GM12878 (cell line): ENCODE data around the gene DUSP22. TPM values are rescaled to one million over a fixed set of nuclear protein-coding genes. Genes with fewer than 3 reads are reported as not detected.

Experiments used
- BRCA1 ChIP-seq: IDR thresholded peaks from 2 replicates; pipeline ENCODE4 v1.6.1; 2011; ENCODE audit warnings: low read depth, low read length, improper control_type of control experiment
- HDGF ChIP-seq: fragments of 450-650 bp; IDR thresholded peaks from 2 replicates; pipeline ENCODE4 v1.6.1; 2016; ENCODE audit warnings: antibody characterized with exemption
- MEF2B ChIP-seq: fragments of 450-650 bp; IDR thresholded peaks from 2 replicates; pipeline ENCODE4 v1.6.1; 2018; ENCODE audit warnings: mild to moderate bottlenecking, moderate library complexity; ENCODE audit not compliant: partially characterized antibody, poor library complexity, severe bottlenecking
- NBN ChIP-seq: fragments of 450-650 bp; IDR thresholded peaks from 2 replicates; pipeline ENCODE4 v1.6.1; 2016
- NR2F1 ChIP-seq: fragments of 450-650 bp; conservative IDR thresholded peaks from 2 replicates; pipeline ENCODE4 v1.6.1; 2017; ENCODE audit warnings: mild to moderate bottlenecking
- PAX5 ChIP-seq: IDR thresholded peaks from 2 replicates; pipeline ENCODE4 v1.6.1; 2011; ENCODE audit warnings: low read depth, low read length, borderline replicate concordance
- POU2F2 ChIP-seq: IDR thresholded peaks from 3 replicates; pipeline ENCODE4 v1.6.1; 2011; ENCODE audit warnings: low read depth, mild to moderate bottlenecking, low read length, borderline replicate concordance
- SMC3 ChIP-seq: IDR thresholded peaks from 2 replicates; pipeline ENCODE4 v1.6.1; 2011; ENCODE audit warnings: low read length, improper control_type of control experiment, borderline replicate concordance
- TAF1 ChIP-seq: IDR thresholded peaks from 2 replicates; pipeline ENCODE4 v1.6.1; 2011; ENCODE audit warnings: mild to moderate bottlenecking, low read depth, low read length, borderline replicate concordance
- TCF12 ChIP-seq: IDR thresholded peaks from 2 replicates; pipeline ENCODE4 v1.6.1; 2011; ENCODE audit warnings: low read depth, mild to moderate bottlenecking, low read length
- polyA plus RNA-seq, 11 experiments: library from polyadenylated mRNA; depleted of rRNA in 4 of 11; unstranded in 6 of 11; stranded (reverse) in 5 of 11; fragments of >200 nt; fragmentation: Nextera tagmentation in 4 of 11; fragmentation: Illumina TruSeq in 1 of 11; extraction: Ambion mirVana in 4 of 11; extraction: Trizol in 1 of 11; gene quantifications; 1 replicate in 1 of 11; 2 replicates in 10 of 11; pipeline versions ENCODE4 v1.2.1 to v1.2.3, GENCODE V29; 2011 to 2016; ENCODE audit warnings: inconsistent platforms in 2 of 11, missing spikeins in 2 of 11, low read depth in 1 of 11
- total RNA-seq, 4 experiments: library from RNA; depleted of rRNA in 3 of 4; stranded (reverse); fragments of >200 nt in 3 of 4; fragmentation: Illumina TruSeq in 1 of 4; extraction: Trizol in 1 of 4; gene quantifications; 2 replicates each; pipeline versions ENCODE4 v1.2.1 to v1.2.3, GENCODE V29; 2013 to 2021
- TF ChIP-seq, protein P1 (sequence below): fragments of 450-650 bp; IDR thresholded peaks from 2 replicates; pipeline ENCODE4 v1.6.1; 2017; ENCODE audit warnings: mild to moderate bottlenecking, moderate library complexity
- TF ChIP-seq, protein P2 (sequence below): fragments of 450-650 bp; IDR thresholded peaks from 2 replicates; pipeline ENCODE4 v1.6.1; 2017; ENCODE audit warnings: mild to moderate bottlenecking, low read depth, inconsistent platforms; ENCODE audit not compliant: poor library complexity, severe bottlenecking
- TF ChIP-seq, protein P3 (sequence below): fragments of 450-650 bp; IDR thresholded peaks from 2 replicates; pipeline ENCODE4 v1.6.1; 2017; ENCODE audit warnings: borderline replicate concordance
- TF ChIP-seq, protein P4 (sequence below): fragments of 450-650 bp; IDR thresholded peaks from 2 replicates; pipeline ENCODE4 v1.6.1; 2017; ENCODE audit warnings: antibody characterized with exemption, mild to moderate bottlenecking, moderate library complexity

DUSP22 gene
- total and polyA plus RNA-seq, 10 of the 15 experiments (the other 5 are each of a cell fraction or from before 2014, with no cell fraction given), result 78.9 to 156 (median 107) TPM

DNA sequence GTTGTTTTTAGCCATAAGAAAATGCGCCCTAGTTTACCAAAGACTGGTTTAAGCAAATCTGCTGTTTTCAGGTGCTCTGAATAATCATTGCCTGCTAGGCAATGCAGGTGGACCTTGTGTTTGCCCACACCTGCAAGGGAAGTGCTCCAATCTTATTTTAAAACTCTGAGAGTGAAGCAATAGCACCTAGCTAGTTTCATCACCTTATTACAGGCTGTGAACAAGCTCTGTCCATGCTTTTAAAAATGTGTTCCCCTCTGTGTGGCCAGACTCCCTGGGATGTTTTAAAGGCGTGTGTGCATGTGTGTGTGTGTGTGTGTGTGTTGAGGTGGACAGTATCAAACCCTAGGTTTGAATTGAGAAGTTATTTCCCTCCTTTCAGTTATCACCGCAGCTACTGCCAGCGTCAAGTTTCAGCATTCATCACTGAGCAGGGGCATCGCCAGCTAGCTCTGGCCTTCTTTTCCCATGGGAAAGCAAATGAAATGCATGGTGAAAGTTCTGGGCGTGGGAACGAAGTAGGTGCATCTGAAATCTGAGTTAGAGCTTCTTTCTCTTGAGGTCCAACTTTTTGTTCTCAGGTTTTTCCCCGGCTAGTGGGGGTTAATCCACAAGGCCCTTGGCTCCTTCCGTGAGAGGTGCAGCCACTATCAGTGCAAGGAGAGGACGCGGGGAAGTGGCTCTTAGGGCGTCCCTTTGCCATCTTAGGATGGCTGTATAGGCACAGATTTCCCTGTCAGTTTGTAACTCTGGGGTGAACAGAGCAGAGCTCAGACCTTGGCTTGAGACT, 30.8 kb downstream of the DUSP22 start (continued):
- TF ChIP-seq, protein P1, sequence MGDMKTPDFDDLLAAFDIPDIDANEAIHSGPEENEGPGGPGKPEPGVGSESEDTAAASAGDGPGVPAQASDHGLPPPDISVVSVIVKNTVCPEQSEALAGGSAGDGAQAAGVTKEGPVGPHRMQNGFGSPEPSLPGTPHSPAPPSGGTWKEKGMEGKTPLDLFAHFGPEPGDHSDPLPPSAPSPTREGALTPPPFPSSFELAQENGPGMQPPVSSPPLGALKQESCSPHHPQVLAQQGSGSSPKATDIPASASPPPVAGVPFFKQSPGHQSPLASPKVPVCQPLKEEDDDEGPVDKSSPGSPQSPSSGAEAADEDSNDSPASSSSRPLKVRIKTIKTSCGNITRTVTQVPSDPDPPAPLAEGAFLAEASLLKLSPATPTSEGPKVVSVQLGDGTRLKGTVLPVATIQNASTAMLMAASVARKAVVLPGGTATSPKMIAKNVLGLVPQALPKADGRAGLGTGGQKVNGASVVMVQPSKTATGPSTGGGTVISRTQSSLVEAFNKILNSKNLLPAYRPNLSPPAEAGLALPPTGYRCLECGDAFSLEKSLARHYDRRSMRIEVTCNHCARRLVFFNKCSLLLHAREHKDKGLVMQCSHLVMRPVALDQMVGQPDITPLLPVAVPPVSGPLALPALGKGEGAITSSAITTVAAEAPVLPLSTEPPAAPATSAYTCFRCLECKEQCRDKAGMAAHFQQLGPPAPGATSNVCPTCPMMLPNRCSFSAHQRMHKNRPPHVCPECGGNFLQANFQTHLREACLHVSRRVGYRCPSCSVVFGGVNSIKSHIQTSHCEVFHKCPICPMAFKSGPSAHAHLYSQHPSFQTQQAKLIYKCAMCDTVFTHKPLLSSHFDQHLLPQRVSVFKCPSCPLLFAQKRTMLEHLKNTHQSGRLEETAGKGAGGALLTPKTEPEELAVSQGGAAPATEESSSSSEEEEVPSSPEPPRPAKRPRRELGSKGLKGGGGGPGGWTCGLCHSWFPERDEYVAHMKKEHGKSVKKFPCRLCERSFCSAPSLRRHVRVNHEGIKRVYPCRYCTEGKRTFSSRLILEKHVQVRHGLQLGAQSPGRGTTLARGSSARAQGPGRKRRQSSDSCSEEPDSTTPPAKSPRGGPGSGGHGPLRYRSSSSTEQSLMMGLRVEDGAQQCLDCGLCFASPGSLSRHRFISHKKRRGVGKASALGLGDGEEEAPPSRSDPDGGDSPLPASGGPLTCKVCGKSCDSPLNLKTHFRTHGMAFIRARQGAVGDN, result peak; percentile 54; the same call in 1 of the 2 replicates
- TF ChIP-seq TCF12 (peak; percentile 39; the same call in 1 of the 2 replicates), POU2F2 (0 out of 3 replicates have a peak, but pooled peaks have one; percentile 8), SMC3 (0 out of 2 replicates have a peak, but pooled peaks have one; percentile 26), BRCA1 (no peak), PAX5 (0 out of 2 replicates have a peak, but pooled peaks have one; percentile 15), NR2F1 (0 out of 2 replicates have a peak, but pooled peaks have one; percentile 11), NBN (peak; percentile 43), TAF1 (0 out of 2 replicates have a peak, but pooled peaks have one; percentile 26), HDGF (peak; percentile 88), MEF2B (peak; percentile 85)
- TF ChIP-seq, protein P2, sequence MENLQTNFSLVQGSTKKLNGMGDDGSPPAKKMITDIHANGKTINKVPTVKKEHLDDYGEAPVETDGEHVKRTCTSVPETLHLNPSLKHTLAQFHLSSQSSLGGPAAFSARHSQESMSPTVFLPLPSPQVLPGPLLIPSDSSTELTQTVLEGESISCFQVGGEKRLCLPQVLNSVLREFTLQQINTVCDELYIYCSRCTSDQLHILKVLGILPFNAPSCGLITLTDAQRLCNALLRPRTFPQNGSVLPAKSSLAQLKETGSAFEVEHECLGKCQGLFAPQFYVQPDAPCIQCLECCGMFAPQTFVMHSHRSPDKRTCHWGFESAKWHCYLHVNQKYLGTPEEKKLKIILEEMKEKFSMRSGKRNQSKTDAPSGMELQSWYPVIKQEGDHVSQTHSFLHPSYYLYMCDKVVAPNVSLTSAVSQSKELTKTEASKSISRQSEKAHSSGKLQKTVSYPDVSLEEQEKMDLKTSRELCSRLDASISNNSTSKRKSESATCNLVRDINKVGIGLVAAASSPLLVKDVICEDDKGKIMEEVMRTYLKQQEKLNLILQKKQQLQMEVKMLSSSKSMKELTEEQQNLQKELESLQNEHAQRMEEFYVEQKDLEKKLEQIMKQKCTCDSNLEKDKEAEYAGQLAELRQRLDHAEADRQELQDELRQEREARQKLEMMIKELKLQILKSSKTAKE, result no peak
- TF ChIP-seq, protein P3, sequence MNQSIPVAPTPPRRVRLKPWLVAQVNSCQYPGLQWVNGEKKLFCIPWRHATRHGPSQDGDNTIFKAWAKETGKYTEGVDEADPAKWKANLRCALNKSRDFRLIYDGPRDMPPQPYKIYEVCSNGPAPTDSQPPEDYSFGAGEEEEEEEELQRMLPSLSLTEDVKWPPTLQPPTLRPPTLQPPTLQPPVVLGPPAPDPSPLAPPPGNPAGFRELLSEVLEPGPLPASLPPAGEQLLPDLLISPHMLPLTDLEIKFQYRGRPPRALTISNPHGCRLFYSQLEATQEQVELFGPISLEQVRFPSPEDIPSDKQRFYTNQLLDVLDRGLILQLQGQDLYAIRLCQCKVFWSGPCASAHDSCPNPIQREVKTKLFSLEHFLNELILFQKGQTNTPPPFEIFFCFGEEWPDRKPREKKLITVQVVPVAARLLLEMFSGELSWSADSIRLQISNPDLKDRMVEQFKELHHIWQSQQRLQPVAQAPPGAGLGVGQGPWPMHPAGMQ, result no peak
- TF ChIP-seq, protein P4, sequence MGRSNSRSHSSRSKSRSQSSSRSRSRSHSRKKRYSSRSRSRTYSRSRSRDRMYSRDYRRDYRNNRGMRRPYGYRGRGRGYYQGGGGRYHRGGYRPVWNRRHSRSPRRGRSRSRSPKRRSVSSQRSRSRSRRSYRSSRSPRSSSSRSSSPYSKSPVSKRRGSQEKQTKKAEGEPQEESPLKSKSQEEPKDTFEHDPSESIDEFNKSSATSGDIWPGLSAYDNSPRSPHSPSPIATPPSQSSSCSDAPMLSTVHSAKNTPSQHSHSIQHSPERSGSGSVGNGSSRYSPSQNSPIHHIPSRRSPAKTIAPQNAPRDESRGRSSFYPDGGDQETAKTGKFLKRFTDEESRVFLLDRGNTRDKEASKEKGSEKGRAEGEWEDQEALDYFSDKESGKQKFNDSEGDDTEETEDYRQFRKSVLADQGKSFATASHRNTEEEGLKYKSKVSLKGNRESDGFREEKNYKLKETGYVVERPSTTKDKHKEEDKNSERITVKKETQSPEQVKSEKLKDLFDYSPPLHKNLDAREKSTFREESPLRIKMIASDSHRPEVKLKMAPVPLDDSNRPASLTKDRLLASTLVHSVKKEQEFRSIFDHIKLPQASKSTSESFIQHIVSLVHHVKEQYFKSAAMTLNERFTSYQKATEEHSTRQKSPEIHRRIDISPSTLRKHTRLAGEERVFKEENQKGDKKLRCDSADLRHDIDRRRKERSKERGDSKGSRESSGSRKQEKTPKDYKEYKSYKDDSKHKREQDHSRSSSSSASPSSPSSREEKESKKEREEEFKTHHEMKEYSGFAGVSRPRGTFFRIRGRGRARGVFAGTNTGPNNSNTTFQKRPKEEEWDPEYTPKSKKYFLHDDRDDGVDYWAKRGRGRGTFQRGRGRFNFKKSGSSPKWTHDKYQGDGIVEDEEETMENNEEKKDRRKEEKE, result no peak
